ENCODE data around the gene PSORS1C2.

- no peak for TF ChIP-seq CTCF (IDR thresholded peaks at IDR 0.05; ENCODE audit: insufficient read depth, low read length)
- TF ChIP-seq, protein P1, sequence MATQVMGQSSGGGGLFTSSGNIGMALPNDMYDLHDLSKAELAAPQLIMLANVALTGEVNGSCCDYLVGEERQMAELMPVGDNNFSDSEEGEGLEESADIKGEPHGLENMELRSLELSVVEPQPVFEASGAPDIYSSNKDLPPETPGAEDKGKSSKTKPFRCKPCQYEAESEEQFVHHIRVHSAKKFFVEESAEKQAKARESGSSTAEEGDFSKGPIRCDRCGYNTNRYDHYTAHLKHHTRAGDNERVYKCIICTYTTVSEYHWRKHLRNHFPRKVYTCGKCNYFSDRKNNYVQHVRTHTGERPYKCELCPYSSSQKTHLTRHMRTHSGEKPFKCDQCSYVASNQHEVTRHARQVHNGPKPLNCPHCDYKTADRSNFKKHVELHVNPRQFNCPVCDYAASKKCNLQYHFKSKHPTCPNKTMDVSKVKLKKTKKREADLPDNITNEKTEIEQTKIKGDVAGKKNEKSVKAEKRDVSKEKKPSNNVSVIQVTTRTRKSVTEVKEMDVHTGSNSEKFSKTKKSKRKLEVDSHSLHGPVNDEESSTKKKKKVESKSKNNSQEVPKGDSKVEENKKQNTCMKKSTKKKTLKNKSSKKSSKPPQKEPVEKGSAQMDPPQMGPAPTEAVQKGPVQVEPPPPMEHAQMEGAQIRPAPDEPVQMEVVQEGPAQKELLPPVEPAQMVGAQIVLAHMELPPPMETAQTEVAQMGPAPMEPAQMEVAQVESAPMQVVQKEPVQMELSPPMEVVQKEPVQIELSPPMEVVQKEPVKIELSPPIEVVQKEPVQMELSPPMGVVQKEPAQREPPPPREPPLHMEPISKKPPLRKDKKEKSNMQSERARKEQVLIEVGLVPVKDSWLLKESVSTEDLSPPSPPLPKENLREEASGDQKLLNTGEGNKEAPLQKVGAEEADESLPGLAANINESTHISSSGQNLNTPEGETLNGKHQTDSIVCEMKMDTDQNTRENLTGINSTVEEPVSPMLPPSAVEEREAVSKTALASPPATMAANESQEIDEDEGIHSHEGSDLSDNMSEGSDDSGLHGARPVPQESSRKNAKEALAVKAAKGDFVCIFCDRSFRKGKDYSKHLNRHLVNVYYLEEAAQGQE (IDR thresholded peaks at IDR 0.05; ENCODE audit: insufficient replicate concordance, low read depth), result no peak
Measured at GRCh38 chr6:31129130-31129529, 9.7 kb downstream of the PSORS1C2 start.
